SU-DHL-6 (cell line): ENCODE results near the gene TBCK.

Experiments
- H2AFZ ChIP-seq: fragments of 200-600 bp; sonication (generic); 2 replicates; pipeline ENCODE4 v1.6.1; 2014; ENCODE audit warnings: low read depth, mild to moderate bottlenecking, moderate library complexity, mixed read lengths, antibody characterized with exemption, low read length; ENCODE audit not compliant: severe bottlenecking
- H3F3A ChIP-seq: fragments of 200-600 bp; shearing (Covaris generic); 2 replicates; pipeline ENCODE4 v1.6.0; 2016; ENCODE audit warnings: antibody characterized with exemption, mild to moderate bottlenecking; ENCODE audit not compliant: insufficient read depth
- H3K27ac ChIP-seq: fragments of 200-600 bp; sonication (generic); 2 replicates; pipeline ENCODE4 v1.5.1; 2016; ENCODE audit warnings: low read depth, mild to moderate bottlenecking, low read length, moderate library complexity, mixed read lengths
- H3K27me3 ChIP-seq: fragments of 200-600 bp; sonication (generic), shearing (Covaris generic); 2 replicates; pipeline ENCODE4 v1.6.0; 2014; ENCODE audit warnings: mild to moderate bottlenecking, low read length
- H3K36me3 ChIP-seq: fragments of 200-600 bp; sonication (generic); 2 replicates; pipeline ENCODE4 v1.6.1; 2014; ENCODE audit warnings: mild to moderate bottlenecking, low read length, mixed read lengths
- H3K4me2 ChIP-seq: fragments of 300-600, 200-600 bp; shearing (Covaris generic), sonication (generic); 2 replicates; pipeline ENCODE4 v1.6.0; 2014; ENCODE audit warnings: low read length, low read depth, mild to moderate bottlenecking; ENCODE audit not compliant: poor library complexity, severe bottlenecking
- H3K4me3 ChIP-seq: fragments of 200-600 bp; sonication (generic); 2 replicates; pipeline ENCODE4 v1.5.1; 2014; ENCODE audit warnings: antibody characterized with exemption, low read length, mild to moderate bottlenecking, mixed read lengths; ENCODE audit not compliant: insufficient read depth, poor library complexity, severe bottlenecking
- H3K79me2 ChIP-seq: fragments of 200-600 bp; sonication (generic); 2 replicates; pipeline ENCODE4 v1.6.1; 2014; ENCODE audit warnings: mild to moderate bottlenecking, low read length, moderate library complexity; ENCODE audit not compliant: insufficient read depth
- H3K9ac ChIP-seq: fragments of 200-600 bp; sonication (generic); 2 replicates; pipeline ENCODE4 v1.7.0; 2014; ENCODE audit warnings: mild to moderate bottlenecking, low read length
- H3K9me2 ChIP-seq: fragments of 200-600 bp; sonication (generic); replicated peaks from 2 replicates; pipeline ENCODE4 v1.6.1; 2014; ENCODE audit warnings: low read length; ENCODE audit not compliant: insufficient read depth
- H3K9me3 ChIP-seq: fragments of 200-600 bp; sonication (generic); 2 replicates; pipeline ENCODE4 v1.6.1; 2014; ENCODE audit warnings: low read length, mixed read lengths; ENCODE audit not compliant: insufficient read depth
- H4K20me1 ChIP-seq: fragments of 200-600 bp; sonication (generic); 2 replicates; pipeline ENCODE4 v1.6.1; 2014; ENCODE audit warnings: low read depth, mild to moderate bottlenecking, antibody characterized with exemption, low read length, moderate library complexity, mixed read lengths
- EZH2phosphoT487 ChIP-seq: fragments of 200-600 bp; sonication (generic), shearing (Covaris generic); conservative IDR thresholded peaks from 2 replicates; pipeline ENCODE4 v1.6.1; 2018; ENCODE audit warnings: mild to moderate bottlenecking, antibody characterized with exemption, low read length, moderate library complexity, mixed read lengths
- TF ChIP-seq, protein P1 (sequence below): fragments of 200-600 bp; sonication (generic); IDR thresholded peaks from one replicate; pipeline ENCODE4 v1.5.1; 2017; ENCODE audit warnings: antibody characterized with exemption, mild to moderate bottlenecking, low read length, moderate library complexity; ENCODE audit not compliant: insufficient read depth, poor library complexity, severe bottlenecking

TBCK gene

DNA sequence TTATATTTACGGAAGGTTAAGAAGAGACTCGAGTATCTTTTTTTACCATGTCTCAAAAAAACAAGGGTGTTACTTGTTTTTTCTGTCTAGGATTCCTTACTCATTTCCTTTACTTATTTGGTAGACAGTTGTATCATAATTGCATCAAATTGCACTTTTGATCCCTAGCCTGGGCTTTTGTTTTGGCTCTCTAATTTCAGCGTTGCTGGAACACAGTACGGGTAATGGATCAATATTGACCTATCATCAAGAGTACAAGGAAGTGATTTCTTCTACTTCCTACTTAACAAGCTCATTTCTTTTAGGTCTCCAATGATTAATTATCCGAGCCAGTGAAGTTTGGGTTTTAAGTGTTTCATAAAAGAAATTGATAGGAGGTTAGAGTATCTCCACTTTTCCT lies 17.2 kb upstream of the TBCK start:
- no peaks in the 10 kb centered on the region for H3F3A ChIP-seq
- no peak overlapping the region for H3K4me2 ChIP-seq
- H3K27me3 ChIP-seq = no peaks in the 10 kb centered on the region
- no peaks in the 10 kb centered on the region for H3K9me3 ChIP-seq
- no peak overlapping the region for H3K4me3 ChIP-seq
- no peak overlapping the region for H3K27ac ChIP-seq
- H2AFZ ChIP-seq = no peak overlapping the region
- H3K9me2 ChIP-seq = no peaks in the 10 kb centered on the region
- H3K9ac ChIP-seq = no peak overlapping the region
- H3K79me2 ChIP-seq = no peaks in the 10 kb centered on the region
- no peak for TF ChIP-seq EZH2phosphoT487
- TF ChIP-seq, protein P1, sequence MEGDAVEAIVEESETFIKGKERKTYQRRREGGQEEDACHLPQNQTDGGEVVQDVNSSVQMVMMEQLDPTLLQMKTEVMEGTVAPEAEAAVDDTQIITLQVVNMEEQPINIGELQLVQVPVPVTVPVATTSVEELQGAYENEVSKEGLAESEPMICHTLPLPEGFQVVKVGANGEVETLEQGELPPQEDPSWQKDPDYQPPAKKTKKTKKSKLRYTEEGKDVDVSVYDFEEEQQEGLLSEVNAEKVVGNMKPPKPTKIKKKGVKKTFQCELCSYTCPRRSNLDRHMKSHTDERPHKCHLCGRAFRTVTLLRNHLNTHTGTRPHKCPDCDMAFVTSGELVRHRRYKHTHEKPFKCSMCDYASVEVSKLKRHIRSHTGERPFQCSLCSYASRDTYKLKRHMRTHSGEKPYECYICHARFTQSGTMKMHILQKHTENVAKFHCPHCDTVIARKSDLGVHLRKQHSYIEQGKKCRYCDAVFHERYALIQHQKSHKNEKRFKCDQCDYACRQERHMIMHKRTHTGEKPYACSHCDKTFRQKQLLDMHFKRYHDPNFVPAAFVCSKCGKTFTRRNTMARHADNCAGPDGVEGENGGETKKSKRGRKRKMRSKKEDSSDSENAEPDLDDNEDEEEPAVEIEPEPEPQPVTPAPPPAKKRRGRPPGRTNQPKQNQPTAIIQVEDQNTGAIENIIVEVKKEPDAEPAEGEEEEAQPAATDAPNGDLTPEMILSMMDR = no peak
- H4K20me1 ChIP-seq = no peaks in the 10 kb centered on the region
- peaks cover 2% of the 10 kb centered on the region; the same call in 1 of the 2 replicates for H3K36me3 ChIP-seq

DNA sequence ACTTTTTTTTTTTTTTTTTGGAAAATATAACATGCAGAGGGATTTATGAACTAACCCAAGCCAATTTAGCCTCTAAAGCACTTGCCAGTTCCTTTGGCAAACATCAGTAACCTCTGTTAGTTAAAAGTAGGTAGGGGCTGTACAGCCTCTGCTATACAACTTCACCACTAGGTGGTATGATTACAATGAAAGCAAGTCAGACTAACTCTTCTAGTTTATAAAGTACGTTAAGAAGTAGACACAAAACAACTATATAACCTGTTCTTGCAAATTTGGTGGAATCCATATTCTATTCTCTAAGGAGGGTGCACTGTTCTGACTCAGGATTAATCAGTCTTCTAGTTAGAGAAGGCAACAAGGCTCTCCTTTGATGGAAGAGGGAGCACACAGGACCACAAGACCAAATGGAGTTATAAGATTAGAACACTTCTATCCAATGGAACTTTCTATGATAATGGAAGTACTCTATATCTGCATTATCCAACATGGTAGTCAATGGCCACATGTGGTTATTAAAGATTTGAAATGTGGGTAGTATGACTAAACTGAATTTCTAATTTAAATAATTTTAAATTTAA lies 13.1 kb upstream of the TBCK start:
- Histone ChIP-seq H3K27me3 (no peaks in the 10 kb centered on the region), H4K20me1 (no peaks in the 10 kb centered on the region), H3K79me2 (no peaks in the 10 kb centered on the region; the same call in 1 of the 2 replicates), H3K9me3 (no peaks in the 10 kb centered on the region), H3K9me2 (no peaks in the 10 kb centered on the region), H3K27ac (no peak overlapping the region), H2AFZ (no peak overlapping the region), H3K4me3 (no peak overlapping the region), H3K36me3 (peaks cover 2% of the 10 kb centered on the region; the same call in 1 of the 2 replicates), H3K9ac (no peak overlapping the region), H3K4me2 (no peak overlapping the region), H3F3A (no peaks in the 10 kb centered on the region; the same call in 1 of the 2 replicates)
- TF ChIP-seq EZH2phosphoT487 = no peak
- TF ChIP-seq, protein P1 = peak; percentile 20

DNA sequence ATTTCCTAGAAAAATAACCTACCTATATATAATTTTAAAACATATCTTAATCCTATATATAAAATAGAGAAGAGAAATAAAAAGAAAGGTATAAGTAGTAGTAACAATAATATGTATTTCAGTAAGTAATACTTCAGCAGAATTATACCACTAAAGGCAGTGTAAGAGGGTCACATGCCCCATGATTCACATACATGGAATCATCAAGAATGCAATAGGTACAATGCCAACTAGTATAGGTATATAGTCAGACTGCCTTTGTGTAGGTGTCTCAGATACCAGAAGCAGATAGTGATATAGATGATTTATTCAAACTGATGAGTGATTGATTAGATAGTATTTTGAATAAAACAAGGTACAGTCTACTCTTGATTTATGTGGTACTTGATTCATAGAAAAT lies 9.8 kb upstream of the TBCK start:
- Histone ChIP-seq H2AFZ (no peak overlapping the region), H3K4me2 (no peak overlapping the region), H3K27me3 (no peaks in the 10 kb centered on the region), H3K27ac (no peak overlapping the region), H3K79me2 (peaks cover 2% of the 10 kb centered on the region; the same call in 1 of the 2 replicates), H3K36me3 (no peaks in the 10 kb centered on the region; the same call in 1 of the 2 replicates), H3K9me2 (no peaks in the 10 kb centered on the region), H3K9me3 (no peaks in the 10 kb centered on the region), H4K20me1 (no peaks in the 10 kb centered on the region), H3K4me3 (no peak overlapping the region), H3F3A (no peaks in the 10 kb centered on the region; the same call in 1 of the 2 replicates), H3K9ac (no peak overlapping the region)
- TF ChIP-seq, protein P1 = no peak
- no peak for TF ChIP-seq EZH2phosphoT487
